Type B pancreatic cell (in vitro differentiated cells): Measurements from ENCODE around the gene SLC43A2. TPM values are rescaled to one million over a fixed set of nuclear protein-coding genes. Genes with fewer than 3 reads are reported as not detected.

ENCODE experiments used
- DNase-seq: peaks from one replicate; pipeline ENCODE4 v3.0.0; 2021; ENCODE audit warnings: mixed read lengths; ENCODE audit not compliant: unreplicated experiment; ENCODE audit errors: extremely low spot score
- H3K27ac Mint-ChIP-seq: 2 replicates; pipeline ENCODE4 v1.8.0; 2021; ENCODE audit warnings: mild to moderate bottlenecking, mixed read lengths
- H3K27me3 Mint-ChIP-seq: 2 replicates; pipeline ENCODE4 v1.8.0; 2021; ENCODE audit warnings: mixed read lengths
- H3K36me3 Mint-ChIP-seq: 2 replicates; pipeline ENCODE4 v1.8.0; 2021; ENCODE audit warnings: mixed read lengths
- H3K4me1 Mint-ChIP-seq: one replicate; pipeline ENCODE4 v1.8.0; 2021; ENCODE audit warnings: mixed read lengths; ENCODE audit not compliant: unreplicated experiment
- H3K4me3 Mint-ChIP-seq: 2 replicates; pipeline ENCODE4 v1.8.0; 2021; ENCODE audit warnings: mild to moderate bottlenecking, mixed read lengths
- H3K9me3 Mint-ChIP-seq: 2 replicates; pipeline ENCODE4 v1.8.0; 2021; ENCODE audit warnings: mixed read lengths
- CTCF ChIP-seq: fragments of 200-600 bp; sonication (generic); conservative IDR thresholded peaks from 2 replicates; pipeline ENCODE4 v1.5.0; 2021; ENCODE audit warnings: antibody characterized with exemption, mild to moderate bottlenecking
- total RNA-seq: library from RNA; stranded (reverse); gene quantifications from 2 replicates; pipeline ENCODE4 v1.2.1, GENCODE V29; 2021; ENCODE audit warnings: low replicate concordance

SLC43A2 gene
- total RNA-seq, 1 donor from 2014 or later: 23.5 TPM

- peaks cover 18% of the 10 kb centered on the region for H3K36me3 Mint-ChIP-seq
- no peaks in the 10 kb centered on the region for H3K27me3 Mint-ChIP-seq
- no peaks in the 10 kb centered on the region for H3K4me1 Mint-ChIP-seq
- no peak for DNase-seq
- H3K4me3 Mint-ChIP-seq: no peak overlapping the region
- H3K9me3 Mint-ChIP-seq: no peaks in the 10 kb centered on the region
- H3K27ac Mint-ChIP-seq: no peak overlapping the region
- no peak for TF ChIP-seq CTCF
Measured at GRCh38 chr17:1548032-1548431, 80.6 kb downstream of the SLC43A2 start.

GRCh38 chr17:1546292-1546922 is 82.2 kb downstream of the SLC43A2 start:
- no peak for TF ChIP-seq CTCF
- Mint-ChIP-seq H3K27me3 (no peaks in the 10 kb centered on the region), H3K4me1 (no peaks in the 10 kb centered on the region), H3K36me3 (peaks cover 18% of the 10 kb centered on the region), H3K4me3 (no peak overlapping the region), H3K27ac (no peak overlapping the region), H3K9me3 (no peaks in the 10 kb centered on the region)
- DNase-seq: no peak

GRCh38 chr17:1545618-1546017 is 83.0 kb downstream of the SLC43A2 start:
- Mint-ChIP-seq H3K36me3 (peaks cover 17% of the 10 kb centered on the region), H3K4me3 (no peak overlapping the region), H3K9me3 (no peaks in the 10 kb centered on the region)

GRCh38 chr17:1542316-1542715 is 86.3 kb downstream of the SLC43A2 start:
- no peak for TF ChIP-seq CTCF
- no peak overlapping the region for H3K4me3 Mint-ChIP-seq
- H3K27ac Mint-ChIP-seq: no peak overlapping the region
- DNase-seq: no peak
- no peaks in the 10 kb centered on the region for H3K4me1 Mint-ChIP-seq
- no peaks in the 10 kb centered on the region for H3K9me3 Mint-ChIP-seq
- H3K27me3 Mint-ChIP-seq: no peaks in the 10 kb centered on the region
- H3K36me3 Mint-ChIP-seq: peaks cover 16% of the 10 kb centered on the region

More at GRCh38 chr17:1545618-1546017, 83.0 kb downstream of the SLC43A2 start:
- Mint-ChIP-seq H3K27me3 (no peaks in the 10 kb centered on the region), H3K4me1 (no peaks in the 10 kb centered on the region), H3K27ac (peak overlapping the region; percentile 62)
- no peak for TF ChIP-seq CTCF
- DNase-seq: no peak

GRCh38 chr17:1541367-1541904 is 87.2 kb downstream of the SLC43A2 start:
- no peaks in the 10 kb centered on the region for H3K4me1 Mint-ChIP-seq
- no peak for TF ChIP-seq CTCF

More at GRCh38 chr17:1541367-1541904, 87.2 kb downstream of the SLC43A2 start:
- no peaks in the 10 kb centered on the region for H3K9me3 Mint-ChIP-seq
- H3K4me3 Mint-ChIP-seq: no peak overlapping the region
- H3K27me3 Mint-ChIP-seq: no peaks in the 10 kb centered on the region
- peaks cover 16% of the 10 kb centered on the region for H3K36me3 Mint-ChIP-seq
- DNase-seq: no peak
- no peak overlapping the region for H3K27ac Mint-ChIP-seq
